Measurements from ENCODE around the gene AK1.

GRCh38 chr9:127822108-127822507, 55.4 kb downstream of the AK1 start:
- TF ChIP-seq CTCF (IDR thresholded peaks at IDR 0.05): no peak
- no peak for TF ChIP-seq POLR2A (IDR thresholded peaks at IDR 0.05)
- TF ChIP-seq EP300 (IDR thresholded peaks at IDR 0.05; ENCODE audit: low read depth): no peak
- no peak for TF ChIP-seq POLR2AphosphoS5 (IDR thresholded peaks at IDR 0.05)
